Measurements from ENCODE around the gene GRIN2A.

GRIN2A gene

DNA sequence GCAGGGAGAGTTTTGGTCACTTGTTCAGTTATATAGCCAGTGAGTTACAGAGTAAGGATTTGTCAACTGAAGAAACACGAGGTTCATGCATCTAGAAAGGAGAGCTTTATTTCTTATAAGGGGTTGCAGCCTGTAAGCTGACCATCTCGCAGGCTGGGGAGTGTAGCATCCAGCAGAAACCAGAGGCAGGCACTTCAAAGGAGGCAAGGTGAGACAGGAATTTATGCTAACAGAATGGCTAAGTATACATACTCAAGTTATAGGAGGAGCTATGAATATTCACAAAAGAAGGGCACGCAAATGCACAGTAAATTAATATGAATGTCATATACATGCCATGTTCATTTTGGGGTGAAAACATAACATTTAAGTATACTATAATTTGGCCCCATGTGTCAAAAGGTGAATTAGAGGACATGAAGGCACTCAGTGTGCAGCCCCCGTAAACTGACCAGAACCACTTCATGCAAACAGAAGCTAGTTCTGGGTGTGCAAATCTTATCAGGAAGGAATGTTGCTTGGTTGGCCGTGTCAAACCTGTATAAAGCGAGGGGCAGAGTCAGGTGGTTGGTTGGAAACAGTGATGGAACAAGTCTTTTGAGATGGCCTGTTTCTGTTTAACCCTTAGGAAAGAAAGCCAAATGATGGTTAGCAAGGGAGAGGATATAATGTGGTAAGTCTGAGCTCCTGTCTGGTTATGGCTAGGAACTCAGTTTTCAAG, 97.0 kb downstream of the GRIN2A start:
- no peak for DNase-seq

DNA sequence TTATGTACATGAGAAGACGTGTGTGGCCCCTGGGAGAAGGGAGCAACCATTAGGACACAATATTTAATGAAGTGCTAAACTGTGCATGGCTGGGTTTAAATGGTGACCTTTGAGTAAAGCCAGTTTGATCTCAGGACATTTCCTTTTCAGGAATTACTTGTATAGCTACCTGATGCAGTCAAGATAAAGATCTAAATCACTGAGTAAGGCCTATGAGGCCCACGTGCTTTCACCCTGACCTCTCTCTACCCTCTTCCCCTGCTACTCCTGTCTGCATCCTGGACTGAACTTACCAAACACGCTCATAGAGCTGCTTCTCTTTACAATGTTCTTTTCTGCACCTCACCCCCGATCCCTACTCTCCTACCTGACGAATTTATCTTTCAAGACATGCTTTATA, 98.9 kb downstream of the GRIN2A start:
- no peak for DNase-seq

DNA sequence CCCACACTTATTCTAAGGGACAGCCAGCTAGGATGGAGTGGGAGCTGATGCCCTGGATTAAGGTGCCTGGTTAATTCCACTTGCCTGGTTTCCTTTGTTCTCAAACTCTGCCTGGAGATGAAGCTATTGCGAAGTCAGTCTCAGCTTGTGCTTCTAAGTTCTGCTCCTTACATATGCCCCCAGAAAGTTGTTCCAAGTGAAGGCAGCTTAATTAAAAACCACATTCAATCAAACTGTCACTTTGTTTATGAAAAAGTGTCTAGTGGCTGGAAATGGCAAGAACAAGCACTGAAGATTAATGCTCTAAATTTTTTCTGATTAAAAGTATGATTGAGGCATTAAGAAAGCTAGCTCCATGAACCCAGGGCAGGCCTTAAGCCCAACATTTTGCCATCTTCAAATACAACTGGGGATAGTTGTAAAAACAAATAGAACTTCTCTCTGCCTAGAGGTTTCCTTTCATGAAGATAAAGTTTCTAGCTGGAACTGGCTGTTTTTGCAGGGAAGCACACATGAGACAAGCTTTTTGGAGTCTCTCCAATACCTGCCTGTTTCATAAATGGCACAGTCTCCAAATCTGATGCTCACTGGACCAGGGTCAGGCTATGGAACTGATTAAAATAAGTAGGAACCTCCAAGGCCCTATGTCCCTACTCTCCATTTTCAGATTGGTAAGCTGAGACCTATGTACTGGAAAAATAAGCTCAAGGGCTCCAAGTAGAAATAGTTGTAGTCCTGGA, 100.9 kb downstream of the GRIN2A start:
- DNase-seq, result no peak

DNA sequence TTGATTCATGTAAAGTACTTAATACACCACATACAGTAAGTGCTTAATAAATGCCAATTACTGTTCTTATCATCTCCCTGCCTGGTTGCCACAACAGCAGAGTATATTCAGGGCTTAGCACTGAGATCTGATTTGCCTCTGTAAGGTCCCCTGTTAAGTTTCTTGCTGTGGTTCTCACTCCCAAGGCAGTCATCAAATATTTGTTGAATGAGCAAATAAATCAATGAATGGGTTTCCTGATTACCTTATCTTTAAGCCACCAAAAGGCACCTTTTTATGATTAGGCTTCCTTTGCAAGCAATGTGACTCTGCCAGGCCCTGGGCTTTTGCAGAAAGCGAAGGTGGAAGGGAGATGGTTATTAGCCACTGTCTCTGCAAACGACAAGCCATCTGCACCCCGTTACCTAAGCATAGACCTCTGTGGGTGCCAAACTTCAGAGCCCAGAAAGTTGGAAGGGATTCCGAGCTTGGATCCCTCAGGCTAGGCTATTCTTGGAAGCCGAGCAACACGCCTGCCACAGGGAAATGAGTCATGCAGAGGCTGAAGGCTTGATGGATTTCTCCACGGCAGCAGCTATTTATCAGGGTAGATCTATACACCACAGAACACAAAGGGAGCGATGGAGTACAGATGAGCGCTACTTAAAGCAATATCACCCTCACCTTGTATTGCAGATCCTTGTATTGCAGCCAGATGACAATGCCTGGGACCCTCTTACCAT, 102.0 kb downstream of the GRIN2A start:
- DNase-seq, result no peak

DNA sequence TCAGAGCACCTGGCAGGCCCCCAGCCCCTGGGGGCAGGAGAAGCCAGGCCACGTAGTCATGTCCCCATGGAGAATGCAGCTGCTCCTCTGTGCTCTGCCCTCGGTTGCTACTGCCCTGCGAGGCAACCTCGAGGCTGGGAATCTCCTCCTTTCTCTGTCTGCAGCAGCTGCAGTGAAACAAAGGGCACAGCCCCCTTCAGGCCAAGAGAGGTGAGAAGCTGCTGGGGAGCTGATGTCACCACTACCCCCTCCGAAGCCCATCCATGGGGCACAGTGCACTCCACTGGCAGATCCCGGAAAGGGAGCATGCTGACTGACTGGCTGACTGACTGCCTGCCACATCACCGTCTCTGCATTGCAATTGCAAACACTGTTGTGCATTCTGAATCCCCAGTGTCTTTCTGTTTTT, 103.7 kb downstream of the GRIN2A start:
- no peak for DNase-seq

DNA sequence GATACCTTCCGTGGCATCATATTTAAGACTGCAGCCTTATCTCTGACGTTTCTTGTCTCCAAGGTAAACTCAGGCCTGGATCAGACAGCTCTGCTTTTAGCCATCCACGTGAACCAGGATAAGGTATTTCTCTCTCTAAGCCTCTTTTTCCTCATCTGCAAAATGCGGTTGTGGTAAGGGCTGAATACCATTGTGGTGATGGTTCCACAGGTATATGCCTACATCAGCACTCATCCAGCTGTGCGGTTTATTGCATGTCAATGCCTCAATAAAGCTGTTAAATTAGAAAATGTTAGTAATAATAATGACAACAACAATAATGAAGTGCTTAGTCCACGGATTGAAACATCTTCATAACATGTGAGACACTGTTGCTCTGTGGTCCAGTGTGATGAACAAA, 104.4 kb downstream of the GRIN2A start:
- no peak for DNase-seq

DNA sequence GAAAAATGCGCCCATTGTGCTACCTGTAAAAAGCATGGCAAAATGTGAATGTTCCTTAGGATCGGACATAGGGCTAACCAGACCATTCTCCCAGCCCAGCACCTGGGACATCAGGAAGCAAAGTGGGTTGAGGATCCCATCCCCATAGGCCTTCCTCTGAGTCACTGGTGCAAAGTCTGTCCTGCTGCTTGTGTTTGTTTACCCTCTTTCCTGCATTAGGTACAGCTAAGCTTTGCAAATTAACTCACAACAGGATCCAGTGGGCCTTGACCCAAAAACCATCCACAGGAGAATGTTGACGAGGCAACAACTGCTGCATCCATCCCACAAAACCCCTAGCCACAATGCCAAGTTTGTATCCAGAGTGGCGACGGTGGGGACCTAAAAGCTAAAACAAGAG, 106.2 kb downstream of the GRIN2A start:
- DNase-seq, result no peak

DNA sequence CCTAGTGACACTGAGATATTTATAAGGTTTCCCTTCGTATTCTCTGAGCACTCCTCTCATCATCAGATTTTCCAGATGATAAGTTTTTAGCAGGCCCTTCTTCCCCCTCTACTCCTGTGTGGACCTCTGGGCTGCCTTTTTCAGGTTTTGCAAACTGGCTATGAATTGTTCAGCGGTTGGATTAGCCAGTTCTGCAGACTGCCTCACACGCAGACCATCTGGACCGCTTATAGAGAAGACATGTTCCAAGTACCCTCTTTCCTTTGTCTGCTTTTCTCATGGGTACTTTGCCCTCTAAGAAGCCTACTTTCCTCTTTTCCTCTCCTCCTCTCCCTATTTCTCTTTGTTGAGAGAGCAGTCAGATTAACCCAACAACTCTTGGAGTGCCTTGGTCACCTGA, 111.6 kb downstream of the GRIN2A start:
- DNase-seq, result no peak

DNA sequence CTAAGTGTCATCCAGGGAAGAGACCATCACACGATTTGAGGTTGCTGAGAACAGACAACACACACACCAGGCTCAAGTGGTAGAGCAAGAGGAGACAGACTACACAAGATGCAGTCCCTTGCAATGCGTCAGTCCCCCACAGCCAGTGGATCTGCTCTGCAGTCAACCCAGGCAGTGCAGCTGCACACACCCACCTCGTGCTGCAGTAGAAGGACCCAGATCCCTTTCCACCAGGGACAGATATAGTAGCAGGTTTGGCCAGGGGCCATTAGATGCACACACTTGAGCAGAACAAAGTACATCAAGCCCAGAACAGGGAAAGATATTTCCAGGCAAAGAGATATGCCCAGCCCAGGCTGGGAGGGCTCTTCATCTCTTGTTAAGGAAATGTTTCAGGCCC, 112.9 kb downstream of the GRIN2A start:
- no peak for DNase-seq

DNA sequence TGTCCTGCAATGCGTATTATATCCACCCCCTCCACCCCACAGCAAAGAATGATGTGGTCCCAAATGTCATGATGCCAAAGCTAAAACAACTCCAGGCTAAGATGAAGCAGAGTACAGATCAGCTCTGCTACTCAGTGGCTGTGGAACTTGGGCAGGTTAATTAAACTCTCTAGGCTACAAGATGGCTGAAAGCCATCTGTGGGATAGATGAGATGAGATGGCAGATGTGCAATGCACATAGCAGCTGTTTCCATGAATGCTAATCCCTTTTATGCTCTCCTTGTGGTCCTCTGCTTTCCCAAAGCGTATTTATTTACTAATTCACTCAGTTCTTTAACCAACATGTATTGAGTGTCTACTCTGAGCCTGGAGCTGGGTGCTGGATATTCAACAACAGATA, 114.4 kb downstream of the GRIN2A start:
- no peak for DNase-seq

DNA sequence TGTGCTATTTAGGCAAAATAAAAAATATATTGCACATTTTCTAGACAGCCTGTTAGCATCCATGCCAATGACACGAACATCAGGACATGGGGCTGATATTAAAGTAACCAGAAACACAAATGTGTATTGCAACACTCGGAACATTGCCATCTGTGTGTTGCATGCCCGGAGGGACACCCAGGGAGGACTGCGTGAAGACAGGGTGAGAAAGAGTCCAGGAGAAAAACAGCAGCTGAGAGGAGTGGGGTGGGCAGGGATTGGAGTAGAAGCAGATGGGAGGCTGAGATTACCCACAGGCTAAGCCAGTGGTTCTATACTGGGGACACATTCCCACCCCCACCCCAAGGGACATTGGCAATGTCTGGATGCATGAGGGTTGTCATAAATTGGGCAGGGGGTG, 114.8 kb downstream of the GRIN2A start:
- no peak for DNase-seq

DNA sequence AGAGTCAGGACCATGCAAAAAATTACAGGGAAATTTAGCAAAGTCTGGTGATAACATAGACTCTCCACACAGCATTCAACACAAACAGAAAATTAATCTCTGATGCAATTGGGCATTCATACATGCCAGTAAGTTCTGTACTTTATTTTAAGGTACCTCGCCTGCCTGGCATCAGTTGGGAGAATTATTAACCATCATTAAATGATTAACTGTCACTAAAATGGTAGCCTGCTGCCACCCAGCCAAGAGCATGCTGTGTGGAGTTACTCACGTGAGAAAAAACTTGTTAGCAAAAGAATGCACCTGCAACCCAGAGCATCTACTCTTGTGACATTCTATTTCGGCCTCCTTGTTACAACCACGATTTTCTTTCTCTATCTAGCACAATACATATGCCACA, 117.2 kb downstream of the GRIN2A start:
- DNase-seq, result no peak

DNA sequence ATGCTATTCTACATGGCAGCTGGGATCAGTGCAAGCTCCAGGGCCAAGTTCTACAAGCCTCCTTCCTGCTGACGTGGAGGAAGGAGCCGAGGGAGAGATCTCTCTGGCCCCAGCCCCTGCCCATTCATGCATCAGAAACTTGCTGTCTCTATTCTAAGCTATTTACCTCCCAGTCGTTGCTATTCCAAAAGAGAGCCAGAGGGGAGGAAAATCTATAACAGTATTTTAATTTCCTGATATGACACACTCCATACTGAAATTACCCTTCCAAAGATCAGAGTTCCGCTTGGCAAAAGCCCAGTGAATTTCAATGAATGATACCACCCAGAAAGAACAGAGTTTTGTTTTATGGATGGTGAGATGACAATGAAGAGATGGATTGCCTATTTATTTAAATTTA, 133.4 kb downstream of the GRIN2A start:
- no peak for DNase-seq

DNA sequence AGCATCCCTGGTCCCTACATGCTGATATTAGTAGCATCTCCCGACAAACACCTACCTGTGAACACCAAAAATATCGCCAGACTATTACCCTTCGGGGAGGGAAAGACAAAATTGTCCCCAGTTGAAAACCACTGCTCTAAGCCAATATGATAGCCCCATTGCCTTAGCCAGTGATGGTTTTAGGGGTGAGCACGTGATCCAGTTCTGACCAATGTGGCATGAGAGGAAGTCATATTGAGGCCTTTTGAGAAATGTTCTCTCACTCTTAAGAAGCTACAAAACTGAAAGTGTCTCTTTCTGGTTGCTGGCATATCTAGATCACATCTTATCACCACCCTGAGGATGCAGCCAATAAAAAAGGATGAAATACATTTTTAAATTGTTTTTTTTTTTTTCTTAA, 136.3 kb downstream of the GRIN2A start:
- DNase-seq, result no peak

DNA sequence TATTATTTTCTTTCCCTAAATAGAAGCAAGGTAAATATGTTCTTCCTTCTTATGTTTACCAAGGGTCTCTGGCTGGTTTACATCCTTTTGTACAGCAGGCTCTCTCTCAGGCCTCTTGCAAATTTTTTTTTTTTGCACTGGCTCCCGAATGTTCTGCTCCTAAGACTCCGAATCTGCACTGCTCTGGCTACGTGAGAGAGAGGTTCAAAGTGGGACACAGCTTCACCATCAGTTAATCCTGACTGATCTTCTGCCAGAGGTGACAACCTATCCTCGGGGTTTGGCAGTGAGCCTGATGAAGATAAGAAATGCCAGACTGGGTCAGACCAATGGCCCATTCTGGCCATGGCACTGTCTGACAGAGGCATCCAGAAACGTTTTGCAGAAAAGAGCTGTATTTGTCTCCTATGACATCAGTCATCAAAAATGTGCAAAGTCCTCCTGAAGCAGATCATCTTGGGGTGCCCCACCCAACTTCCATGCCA, 136.9 kb downstream of the GRIN2A start:
- DNase-seq, result no peak

DNA sequence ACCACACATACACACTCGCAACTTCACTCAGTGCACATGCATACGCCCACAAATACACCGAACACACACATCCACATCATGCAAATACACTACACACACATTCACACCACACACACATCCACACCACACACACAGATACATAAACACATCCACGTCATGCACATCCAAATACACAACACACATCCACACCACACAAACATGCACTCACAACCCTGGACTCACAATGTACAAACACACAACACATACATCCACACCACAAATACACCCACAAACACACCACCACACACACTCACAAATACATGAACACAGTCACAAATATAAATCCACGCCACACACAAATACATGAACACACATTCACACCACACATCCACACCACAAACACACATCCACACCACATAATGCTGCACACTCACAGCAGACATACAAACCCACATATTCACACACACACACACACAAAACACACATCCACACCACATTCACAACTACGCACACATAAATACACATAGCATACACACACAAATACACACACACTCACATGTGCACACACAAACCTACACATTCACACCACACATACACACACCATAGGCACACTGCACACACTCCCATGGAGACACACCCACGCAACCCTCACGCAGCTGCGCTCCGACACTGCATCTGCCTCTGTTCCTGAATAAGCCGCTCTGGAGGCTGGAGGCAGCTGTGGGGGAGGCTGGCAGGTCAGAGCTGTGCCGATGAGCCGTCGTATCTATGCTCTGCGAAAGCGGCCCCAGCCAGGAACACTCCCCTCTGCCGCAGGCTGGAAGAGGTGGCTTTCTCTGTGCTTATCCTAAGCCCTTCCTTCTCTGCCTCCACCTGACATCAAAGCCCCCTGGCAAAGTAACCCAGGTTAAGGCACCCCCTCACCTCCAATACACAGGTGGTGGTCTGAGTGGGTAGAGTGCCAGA, 141.8 kb downstream of the GRIN2A start:
- DNase-seq, result no peak

DNA sequence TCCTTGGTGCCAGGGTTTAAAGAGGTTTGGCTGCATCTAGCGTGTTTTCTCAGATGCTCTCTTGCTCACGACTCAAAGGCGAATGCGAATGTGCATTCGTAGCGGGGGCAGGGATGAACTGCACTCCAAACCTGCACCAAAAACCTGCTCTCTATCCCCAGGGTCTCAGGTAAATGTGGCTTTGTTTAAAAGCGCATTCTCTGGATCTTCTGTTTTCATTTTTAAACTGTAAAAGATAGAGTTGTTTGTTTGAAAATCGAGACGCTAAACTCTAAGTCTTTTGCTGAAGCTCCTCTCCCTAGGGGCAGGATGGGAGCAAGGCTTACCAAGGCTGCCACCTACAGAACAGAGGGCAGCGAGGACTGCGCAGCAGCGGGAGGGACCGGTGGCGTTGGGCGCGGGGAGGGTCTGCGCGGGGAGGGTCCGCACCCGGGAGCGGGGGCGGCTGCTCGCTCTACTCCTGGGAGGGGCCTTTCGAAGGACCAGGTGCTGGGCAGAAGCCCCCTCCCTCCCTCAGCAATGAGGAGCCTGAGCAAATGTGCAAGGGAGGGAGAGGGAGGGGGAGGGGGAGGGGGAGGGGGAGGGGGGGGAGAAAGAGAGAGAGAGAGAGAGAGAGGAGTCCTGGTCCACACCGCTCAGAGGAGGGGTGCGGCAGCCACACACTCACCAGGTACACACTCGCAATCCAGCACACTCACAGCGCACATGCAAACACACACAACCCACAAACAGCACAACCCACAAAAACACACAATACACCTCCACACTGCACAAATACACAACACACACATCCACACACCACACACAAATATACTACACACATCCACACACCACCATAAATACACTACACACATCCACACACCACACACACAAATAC, 142.8 kb downstream of the GRIN2A start:
- no peak for DNase-seq

DNA sequence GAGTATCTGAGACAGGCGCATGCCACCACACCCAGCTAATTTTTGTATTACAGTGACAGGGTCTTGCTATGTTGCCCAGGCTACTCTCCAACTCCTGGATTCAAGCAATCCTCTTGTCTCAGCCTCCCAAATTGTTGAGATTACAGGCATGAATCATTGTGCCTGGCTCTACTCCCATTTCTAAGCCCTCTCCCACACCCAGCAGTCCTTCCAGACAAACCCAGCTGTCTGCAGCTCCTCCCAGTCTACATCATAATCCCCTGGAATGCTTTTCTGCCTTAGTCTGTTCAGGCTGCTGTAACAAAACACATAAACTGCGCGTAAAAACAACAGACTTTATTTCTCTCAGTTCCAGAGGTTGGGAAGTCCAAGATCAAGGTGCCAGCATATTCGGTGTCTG, 144.5 kb downstream of the GRIN2A start:
- no peak for DNase-seq

DNA sequence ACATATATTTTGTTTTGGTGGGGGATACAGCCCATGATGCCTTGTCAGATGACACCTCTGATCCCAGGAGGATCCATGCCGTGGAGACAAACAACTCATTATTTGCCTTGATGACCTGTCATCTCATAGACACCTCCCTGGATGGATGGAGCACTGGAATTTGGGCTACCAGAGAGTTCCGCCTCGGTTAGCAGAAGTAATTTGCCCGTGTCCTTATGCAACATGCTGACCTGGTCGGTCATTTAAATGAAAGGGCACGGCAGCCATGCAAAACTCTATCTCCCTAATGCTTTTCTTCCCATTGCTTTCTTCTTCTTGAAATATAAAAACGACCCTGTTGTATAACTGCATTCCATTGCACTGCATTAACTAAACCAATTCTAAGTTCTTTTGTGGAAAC, 145.3 kb downstream of the GRIN2A start:
- DNase-seq, result no peak

DNA sequence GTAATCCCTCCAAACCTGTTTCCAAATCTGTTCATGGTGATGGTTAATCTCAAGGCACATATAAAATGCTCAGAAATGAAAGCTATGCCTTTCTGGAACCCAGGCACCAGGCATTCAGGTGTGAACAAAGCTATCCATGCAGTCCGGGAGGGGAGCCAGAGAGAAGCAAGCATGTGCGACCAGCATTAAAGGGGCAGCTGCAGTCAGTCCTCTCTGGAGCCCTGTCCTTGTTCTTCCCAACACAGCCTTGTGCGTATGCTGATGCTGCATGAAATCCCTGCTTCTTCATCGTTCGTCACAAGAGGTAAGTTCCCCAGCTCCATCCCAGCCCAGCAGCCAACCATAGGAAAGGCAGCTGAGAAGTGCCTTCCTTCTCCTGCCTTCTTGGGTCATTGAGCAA, 148.7 kb downstream of the GRIN2A start:
- DNase-seq, result no peak

DNA sequence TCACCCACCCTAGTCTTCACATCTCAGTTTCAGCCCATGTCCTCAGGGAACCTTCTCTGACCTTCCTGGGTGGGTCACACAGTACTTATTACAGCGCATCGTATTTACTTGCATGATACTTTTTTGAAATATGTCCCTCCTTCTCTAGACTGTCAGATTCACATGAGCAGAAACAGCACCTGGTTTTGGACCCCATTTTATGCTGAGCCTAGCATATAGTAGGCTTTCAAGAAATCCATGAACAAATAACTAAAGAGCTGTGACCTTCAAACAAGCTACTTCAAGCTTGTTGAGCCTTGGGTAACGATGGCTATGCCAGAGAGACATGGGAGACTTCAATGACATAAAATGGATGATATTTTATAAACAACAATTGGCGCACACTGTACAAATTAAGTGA, 150.3 kb downstream of the GRIN2A start:
- DNase-seq, result no peak

DNA sequence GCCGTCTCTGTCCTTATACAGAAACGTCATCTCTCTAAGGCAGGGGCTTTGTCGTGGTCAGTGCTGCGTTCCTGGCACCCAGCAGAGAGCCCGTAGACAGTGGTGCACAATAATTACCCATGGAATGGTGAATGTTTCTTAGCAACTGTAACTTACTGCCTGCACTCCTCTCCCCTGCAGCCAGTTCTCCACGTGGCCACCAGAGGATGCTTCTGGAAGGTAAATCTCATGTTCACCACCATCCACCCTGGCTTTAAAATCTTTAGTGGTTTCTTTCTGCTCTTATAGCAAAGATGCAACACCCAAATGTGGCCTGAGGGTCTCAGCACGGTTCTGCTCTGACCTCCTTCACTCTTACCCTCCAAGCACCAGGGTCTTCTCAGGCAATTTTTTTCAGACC, 150.8 kb downstream of the GRIN2A start:
- no peak for DNase-seq
